SU-DHL-6 (cell line): Measurements from ENCODE around the gene FGF9.

Experiments used
- H2AFZ ChIP-seq: fragments of 200-600 bp; sonication (generic); 2 replicates; pipeline ENCODE4 v1.6.1; 2014; ENCODE audit warnings: low read depth, mild to moderate bottlenecking, moderate library complexity, mixed read lengths, antibody characterized with exemption, low read length; ENCODE audit not compliant: severe bottlenecking
- H3F3A ChIP-seq: fragments of 200-600 bp; shearing (Covaris generic); 2 replicates; pipeline ENCODE4 v1.6.0; 2016; ENCODE audit warnings: antibody characterized with exemption, mild to moderate bottlenecking; ENCODE audit not compliant: insufficient read depth
- H3K27ac ChIP-seq: fragments of 200-600 bp; sonication (generic); 2 replicates; pipeline ENCODE4 v1.5.1; 2016; ENCODE audit warnings: low read depth, mild to moderate bottlenecking, low read length, moderate library complexity, mixed read lengths
- H3K27me3 ChIP-seq: fragments of 200-600 bp; sonication (generic), shearing (Covaris generic); 2 replicates; pipeline ENCODE4 v1.6.0; 2014; ENCODE audit warnings: mild to moderate bottlenecking, low read length
- H3K36me3 ChIP-seq: fragments of 200-600 bp; sonication (generic); 2 replicates; pipeline ENCODE4 v1.6.1; 2014; ENCODE audit warnings: mild to moderate bottlenecking, low read length, mixed read lengths
- H3K4me2 ChIP-seq: fragments of 300-600, 200-600 bp; shearing (Covaris generic), sonication (generic); 2 replicates; pipeline ENCODE4 v1.6.0; 2014; ENCODE audit warnings: low read length, low read depth, mild to moderate bottlenecking; ENCODE audit not compliant: poor library complexity, severe bottlenecking
- H3K4me3 ChIP-seq: fragments of 200-600 bp; sonication (generic); 2 replicates; pipeline ENCODE4 v1.5.1; 2014; ENCODE audit warnings: antibody characterized with exemption, low read length, mild to moderate bottlenecking, mixed read lengths; ENCODE audit not compliant: insufficient read depth, poor library complexity, severe bottlenecking
- H3K79me2 ChIP-seq: fragments of 200-600 bp; sonication (generic); 2 replicates; pipeline ENCODE4 v1.6.1; 2014; ENCODE audit warnings: mild to moderate bottlenecking, low read length, moderate library complexity; ENCODE audit not compliant: insufficient read depth
- H3K9ac ChIP-seq: fragments of 200-600 bp; sonication (generic); 2 replicates; pipeline ENCODE4 v1.7.0; 2014; ENCODE audit warnings: mild to moderate bottlenecking, low read length
- H3K9me2 ChIP-seq: fragments of 200-600 bp; sonication (generic); replicated peaks from 2 replicates; pipeline ENCODE4 v1.6.1; 2014; ENCODE audit warnings: low read length; ENCODE audit not compliant: insufficient read depth
- H3K9me3 ChIP-seq: fragments of 200-600 bp; sonication (generic); 2 replicates; pipeline ENCODE4 v1.6.1; 2014; ENCODE audit warnings: low read length, mixed read lengths; ENCODE audit not compliant: insufficient read depth
- H4K20me1 ChIP-seq: fragments of 200-600 bp; sonication (generic); 2 replicates; pipeline ENCODE4 v1.6.1; 2014; ENCODE audit warnings: low read depth, mild to moderate bottlenecking, antibody characterized with exemption, low read length, moderate library complexity, mixed read lengths
- EZH2phosphoT487 ChIP-seq: fragments of 200-600 bp; sonication (generic), shearing (Covaris generic); conservative IDR thresholded peaks from 2 replicates; pipeline ENCODE4 v1.6.1; 2018; ENCODE audit warnings: mild to moderate bottlenecking, antibody characterized with exemption, low read length, moderate library complexity, mixed read lengths
- TF ChIP-seq, protein P1 (sequence below): fragments of 200-600 bp; sonication (generic); IDR thresholded peaks from one replicate; pipeline ENCODE4 v1.5.1; 2017; ENCODE audit warnings: antibody characterized with exemption, mild to moderate bottlenecking, low read length, moderate library complexity; ENCODE audit not compliant: insufficient read depth, poor library complexity, severe bottlenecking

FGF9 gene

DNA sequence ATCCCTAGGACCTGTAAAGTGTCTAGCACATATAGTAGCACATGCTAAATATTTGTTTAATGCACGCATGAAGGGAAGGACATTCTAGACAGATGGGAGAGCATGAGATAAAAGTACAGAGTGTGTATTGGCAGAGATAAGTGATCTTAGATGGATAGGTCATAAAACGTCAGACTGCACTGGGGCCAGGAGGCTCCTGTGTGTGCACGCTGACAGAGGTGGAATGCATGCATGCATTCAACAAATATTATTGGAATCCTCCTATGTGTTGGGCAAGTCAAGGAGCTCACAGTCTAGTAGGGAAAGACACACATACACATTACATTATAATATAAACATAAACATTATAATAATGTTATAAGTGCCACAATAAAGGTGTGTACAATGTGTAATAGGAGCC lies 73.3 kb downstream of the FGF9 start:
- H3K9me3 ChIP-seq = no peaks in the 10 kb centered on the region
- H3K4me2 ChIP-seq = no peak overlapping the region
- no peak overlapping the region for H3K4me3 ChIP-seq
- no peak overlapping the region for H2AFZ ChIP-seq
- no peaks in the 10 kb centered on the region for H3K36me3 ChIP-seq
- TF ChIP-seq EZH2phosphoT487 = no peak
- TF ChIP-seq, protein P1, sequence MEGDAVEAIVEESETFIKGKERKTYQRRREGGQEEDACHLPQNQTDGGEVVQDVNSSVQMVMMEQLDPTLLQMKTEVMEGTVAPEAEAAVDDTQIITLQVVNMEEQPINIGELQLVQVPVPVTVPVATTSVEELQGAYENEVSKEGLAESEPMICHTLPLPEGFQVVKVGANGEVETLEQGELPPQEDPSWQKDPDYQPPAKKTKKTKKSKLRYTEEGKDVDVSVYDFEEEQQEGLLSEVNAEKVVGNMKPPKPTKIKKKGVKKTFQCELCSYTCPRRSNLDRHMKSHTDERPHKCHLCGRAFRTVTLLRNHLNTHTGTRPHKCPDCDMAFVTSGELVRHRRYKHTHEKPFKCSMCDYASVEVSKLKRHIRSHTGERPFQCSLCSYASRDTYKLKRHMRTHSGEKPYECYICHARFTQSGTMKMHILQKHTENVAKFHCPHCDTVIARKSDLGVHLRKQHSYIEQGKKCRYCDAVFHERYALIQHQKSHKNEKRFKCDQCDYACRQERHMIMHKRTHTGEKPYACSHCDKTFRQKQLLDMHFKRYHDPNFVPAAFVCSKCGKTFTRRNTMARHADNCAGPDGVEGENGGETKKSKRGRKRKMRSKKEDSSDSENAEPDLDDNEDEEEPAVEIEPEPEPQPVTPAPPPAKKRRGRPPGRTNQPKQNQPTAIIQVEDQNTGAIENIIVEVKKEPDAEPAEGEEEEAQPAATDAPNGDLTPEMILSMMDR = no peak
- no peaks in the 10 kb centered on the region for H3K27me3 ChIP-seq
- no peaks in the 10 kb centered on the region for H4K20me1 ChIP-seq
- no peak overlapping the region for H3K27ac ChIP-seq
- H3K9ac ChIP-seq = no peak overlapping the region
- H3F3A ChIP-seq = no peaks in the 10 kb centered on the region
- H3K9me2 ChIP-seq = no peaks in the 10 kb centered on the region
- H3K79me2 ChIP-seq = no peaks in the 10 kb centered on the region

DNA sequence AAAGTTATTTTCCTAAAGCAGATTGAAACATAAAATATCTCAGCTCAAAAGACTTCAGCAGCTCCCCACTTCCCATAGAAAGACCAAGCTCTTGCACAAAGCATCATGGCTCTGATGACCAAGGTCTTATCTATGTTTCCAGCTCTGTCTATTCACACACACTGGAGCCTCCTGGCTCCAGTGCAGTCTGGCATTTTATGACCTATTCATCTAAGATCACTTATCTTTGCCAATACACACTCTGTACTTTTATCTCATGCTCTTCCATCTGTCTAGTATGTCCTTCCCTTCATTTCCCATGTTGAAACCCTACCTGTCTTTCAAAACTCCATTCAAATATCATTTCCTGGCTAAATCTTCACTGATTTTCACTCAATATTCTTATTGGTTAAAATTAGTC lies 74.4 kb downstream of the FGF9 start:
- H3K27me3 ChIP-seq = no peaks in the 10 kb centered on the region

DNA sequence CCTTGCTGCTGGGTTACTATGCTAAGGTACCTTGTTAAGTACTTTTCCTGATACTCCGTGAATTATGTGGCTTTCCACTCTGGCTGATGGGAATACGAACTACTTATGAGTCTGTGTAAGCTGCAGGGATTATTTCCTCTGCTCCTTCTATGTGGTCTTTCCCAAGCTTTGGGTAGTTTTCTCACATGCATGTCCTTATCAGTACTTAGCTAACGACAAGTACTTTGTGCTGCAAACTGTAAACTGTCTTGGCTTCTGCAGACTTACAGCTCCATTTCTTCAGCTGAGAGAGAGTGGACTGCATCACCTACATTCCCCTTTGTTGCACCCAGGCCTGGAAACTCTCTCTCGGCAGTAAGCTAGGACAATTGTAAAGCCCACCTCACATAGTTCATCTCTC lies 76.6 kb downstream of the FGF9 start:
- Histone ChIP-seq H3K27me3 (no peaks in the 10 kb centered on the region), H3K4me2 (no peak overlapping the region), H3K9me2 (no peaks in the 10 kb centered on the region), H3K4me3 (no peak overlapping the region), H3K9me3 (no peaks in the 10 kb centered on the region), H3K9ac (no peak overlapping the region), H3K79me2 (no peaks in the 10 kb centered on the region), H3K36me3 (no peaks in the 10 kb centered on the region), H3F3A (no peaks in the 10 kb centered on the region), H4K20me1 (no peaks in the 10 kb centered on the region), H2AFZ (no peak overlapping the region), H3K27ac (no peak overlapping the region)
- TF ChIP-seq, protein P1 = no peak
- no peak for TF ChIP-seq EZH2phosphoT487

More for the DNA sequence above, 74.4 kb downstream of the FGF9 start:
- Histone ChIP-seq H3K27ac (no peak overlapping the region), H3K79me2 (no peaks in the 10 kb centered on the region), H3F3A (no peaks in the 10 kb centered on the region), H2AFZ (no peak overlapping the region), H4K20me1 (no peaks in the 10 kb centered on the region), H3K4me3 (no peak overlapping the region), H3K9me3 (no peaks in the 10 kb centered on the region), H3K36me3 (no peaks in the 10 kb centered on the region), H3K4me2 (no peak overlapping the region), H3K9ac (no peak overlapping the region), H3K9me2 (no peaks in the 10 kb centered on the region)
- TF ChIP-seq, protein P1 = no peak
- TF ChIP-seq EZH2phosphoT487 = no peak

DNA sequence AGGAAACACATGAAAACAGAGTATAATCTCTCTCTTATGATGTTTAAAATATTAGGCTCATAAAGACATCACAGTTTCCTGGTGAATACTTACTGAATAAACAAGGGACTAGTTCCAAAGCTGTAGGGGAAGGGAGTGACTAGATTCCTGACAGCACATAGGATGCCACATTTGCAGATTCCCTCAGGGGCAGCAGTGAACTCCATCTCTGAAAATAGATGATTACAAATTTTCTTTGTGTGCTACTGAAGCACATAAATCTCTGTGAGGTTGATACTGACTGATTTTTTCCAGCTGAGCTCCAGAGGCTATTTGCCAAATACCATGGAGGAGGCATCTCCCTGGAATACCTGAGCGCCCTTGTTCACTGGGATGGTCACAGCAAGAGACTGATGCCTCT lies 77.3 kb downstream of the FGF9 start:
- Histone ChIP-seq H3K79me2 (no peaks in the 10 kb centered on the region), H4K20me1 (no peaks in the 10 kb centered on the region), H3K9me2 (no peaks in the 10 kb centered on the region), H3K9me3 (no peaks in the 10 kb centered on the region), H3K36me3 (no peaks in the 10 kb centered on the region), H3K9ac (no peak overlapping the region), H3K27ac (no peak overlapping the region), H2AFZ (no peak overlapping the region), H3F3A (no peaks in the 10 kb centered on the region), H3K4me2 (no peak overlapping the region), H3K27me3 (no peaks in the 10 kb centered on the region), H3K4me3 (no peak overlapping the region)
- no peak for TF ChIP-seq EZH2phosphoT487
- TF ChIP-seq, protein P1 = no peak
